CD8-positive, alpha-beta memory T cell (primary cell): Measurements from ENCODE around the gene FHIT. TPM values are rescaled to one million over a fixed set of nuclear protein-coding genes. Genes with fewer than 3 reads are reported as not detected.

Experiments used
- CTCF ChIA-PET: fragments of 350-600 bp; sonication (Branson Sonifier 250); formaldehyde crosslinking; loops from one replicate; lab custom pipeline; 2021; ENCODE audit warnings: antibody characterized with exemption; lab: Charles Lee
- POLR2A ChIA-PET: fragments of 350-600 bp; sonication (Branson Sonifier 250); formaldehyde crosslinking; loops from one replicate; lab custom pipeline; 2021; ENCODE audit warnings: antibody characterized with exemption; lab: Charles Lee
- DNase-seq, 5 donors: peaks; one replicate each; pipeline versions ENCODE4 v3.0.0 to v3.0.0-alpha.2; 2020 to 2022; ENCODE audit warnings: mixed read lengths in 1 of 5
- H3K27ac ChIP-seq: one replicate; pipeline ENCODE4 v1.7.0; 2013; ENCODE audit warnings: low read depth, mild to moderate bottlenecking, low read length, moderate library complexity
- H3K27me3 ChIP-seq: 2 replicates; pipeline ENCODE4 v1.7.0; 2013; ENCODE audit warnings: low read length, mild to moderate bottlenecking; ENCODE audit not compliant: insufficient read depth, poor library complexity, severe bottlenecking
- H3K36me3 ChIP-seq: 2 replicates; pipeline ENCODE4 v1.7.0; 2013; ENCODE audit warnings: mild to moderate bottlenecking, low read length, moderate library complexity; ENCODE audit not compliant: insufficient read depth
- H3K4me1 ChIP-seq: 2 replicates; pipeline ENCODE4 v1.7.0; 2013; ENCODE audit warnings: mild to moderate bottlenecking, low read length, moderate library complexity; ENCODE audit not compliant: insufficient read depth
- H3K4me3 ChIP-seq: 2 replicates; pipeline ENCODE4 v1.7.0; 2013; ENCODE audit warnings: mild to moderate bottlenecking, low read length
- H3K9me3 ChIP-seq: 2 replicates; pipeline ENCODE4 v1.7.0; 2013; ENCODE audit warnings: mild to moderate bottlenecking, low read length
- H3K27ac Mint-ChIP-seq, 8 donors: one replicate each; pipeline ENCODE4 v1.8.0; 2020 to 2021; ENCODE audit warnings: mixed read lengths in 8 of 8, mild to moderate bottlenecking in 6 of 8, inconsistent platforms in 3 of 8, moderate library complexity in 3 of 8
- H3K27me3 Mint-ChIP-seq, 2 donors: one replicate each; pipeline ENCODE4 v1.8.0; 2020 to 2021; ENCODE audit warnings: mixed read lengths in 2 of 2, mild to moderate bottlenecking in 1 of 2, moderate library complexity in 1 of 2
- H3K36me3 Mint-ChIP-seq, 3 donors: one replicate each; pipeline ENCODE4 v1.8.0; 2020 to 2021; ENCODE audit warnings: mixed read lengths in 3 of 3, inconsistent platforms in 1 of 3, mild to moderate bottlenecking in 1 of 3
- H3K4me1 Mint-ChIP-seq, 3 donors: one replicate each; pipeline ENCODE4 v1.8.0; 2020 to 2021; ENCODE audit warnings: mixed read lengths in 3 of 3, inconsistent platforms in 1 of 3, mild to moderate bottlenecking in 1 of 3
- H3K4me3 Mint-ChIP-seq, 7 donors: one replicate each; pipeline ENCODE4 v1.8.0; 2020 to 2021; ENCODE audit warnings: mixed read lengths in 7 of 7, mild to moderate bottlenecking in 6 of 7, moderate library complexity in 4 of 7, inconsistent platforms in 2 of 7
- H3K9me3 Mint-ChIP-seq, 5 donors: one replicate each; pipeline ENCODE4 v1.8.0; 2020 to 2022; ENCODE audit warnings: mixed read lengths in 5 of 5, mild to moderate bottlenecking in 3 of 5, moderate library complexity in 2 of 5, inconsistent platforms in 1 of 5
- polyA plus RNA-seq: library from polyadenylated mRNA; unstranded; fragments of 300-500 nt; fragmentation: Illumina TruSeq; gene quantifications from one replicate; pipeline ENCODE4 v1.2.3, GENCODE V29; 2021
- total RNA-seq, 2 experiments: library from RNA; stranded (reverse); gene quantifications; one replicate each; pipeline ENCODE4 v1.2.3, GENCODE V29; 2021

Gene FHIT
- total and polyA plus RNA-seq, 3 experiments from 2014 or later: 4.1 to 7.4 (median 4.2) TPM

DNA sequence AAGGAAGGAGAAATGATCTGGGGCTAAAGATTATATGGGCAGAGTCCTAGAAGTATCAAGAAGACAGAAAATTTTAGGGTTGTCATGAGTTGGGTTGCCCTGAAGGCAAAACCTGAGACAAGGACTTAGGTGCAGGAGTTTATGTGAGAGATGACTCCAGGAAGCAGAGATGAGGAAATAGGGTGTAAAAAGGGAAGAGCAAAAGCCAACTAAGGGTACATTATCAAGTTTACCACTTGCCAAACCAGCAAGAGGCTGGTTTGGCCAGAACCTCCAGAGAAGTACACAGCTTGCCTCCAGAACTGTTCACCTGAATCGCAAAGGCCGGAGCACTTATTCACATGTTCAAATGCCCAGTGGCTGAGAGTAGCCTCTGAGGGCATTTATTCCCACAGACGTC lies 116.7 kb downstream of the FHIT start:
- Mint-ChIP-seq H3K4me1 (no peaks in the 10 kb centered on the region), H3K36me3 (peaks cover 0 to 2% (median 0%) of the 10 kb centered on the region in 3 donors), H3K27me3 (no peaks in the 10 kb centered on the region), H3K9me3 (peaks cover 0 to 7% (median 3%) of the 10 kb centered on the region in 5 donors), H3K27ac (no peak overlapping the region), H3K4me3 (no peak overlapping the region)
- Histone ChIP-seq H3K27me3 (no peaks in the 10 kb centered on the region), H3K4me1 (no peaks in the 10 kb centered on the region), H3K36me3 (no peaks in the 10 kb centered on the region), H3K4me3 (no peak overlapping the region), H3K27ac (no peak overlapping the region), H3K9me3 (no peaks in the 10 kb centered on the region)
- CTCF ChIA-PET: no interaction called here
- POLR2A ChIA-PET: no interaction called here
- no peak for DNase-seq

- H3K4me1 ChIP-seq: no peaks in the 10 kb centered on the region
- H3K4me3 ChIP-seq: no peak overlapping the region
- Mint-ChIP-seq H3K9me3 (peaks cover 1 to 11% (median 4%) of the 10 kb centered on the region in 5 donors), H3K27me3 (no peaks in the 10 kb centered on the region), H3K27ac (no peak overlapping the region), H3K4me3 (no peak overlapping the region), H3K4me1 (no peaks in the 10 kb centered on the region), H3K36me3 (peaks cover 0 to 4% (median 2%) of the 10 kb centered on the region in 3 donors)
- H3K27me3 ChIP-seq: no peaks in the 10 kb centered on the region
- DNase-seq: no peak
- ChIA-PET CTCF (no interaction called here), POLR2A (no interaction called here)
- H3K9me3 ChIP-seq: no peaks in the 10 kb centered on the region
- no peak overlapping the region for H3K27ac ChIP-seq
- no peaks in the 10 kb centered on the region for H3K36me3 ChIP-seq
Observed at GRCh38 chr3:61132062-61132461, 119.2 kb downstream of the FHIT start.

DNA sequence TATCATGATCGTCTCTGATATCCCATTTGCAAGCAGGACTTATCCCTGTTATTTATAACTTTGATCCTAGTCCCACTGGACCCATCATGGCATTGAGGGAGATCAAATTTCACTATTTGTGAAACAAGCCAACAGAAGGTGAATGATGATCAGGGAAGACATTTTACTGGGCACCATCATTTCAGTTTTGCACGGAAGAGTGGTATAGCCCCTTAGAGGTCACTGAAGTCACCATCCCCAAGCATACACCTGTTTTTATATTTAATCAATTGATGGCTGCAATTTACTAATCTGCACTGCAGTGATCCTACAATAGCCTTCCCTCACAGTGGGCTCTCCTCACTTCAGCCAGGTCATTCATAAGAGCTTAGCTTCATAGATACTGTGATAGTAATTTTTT lies 132.4 kb downstream of the FHIT start:
- Histone ChIP-seq H3K9me3 (no peaks in the 10 kb centered on the region), H3K36me3 (no peaks in the 10 kb centered on the region), H3K27me3 (no peaks in the 10 kb centered on the region), H3K4me3 (no peak overlapping the region), H3K27ac (no peak overlapping the region), H3K4me1 (no peaks in the 10 kb centered on the region)
- peaks cover 0 to under 1% (median 0%) of the 10 kb centered on the region in 3 donors for H3K4me1 Mint-ChIP-seq
- ChIA-PET POLR2A (no interaction called here), CTCF (no interaction called here)
- no peak for DNase-seq
- H3K4me3 Mint-ChIP-seq: no peak overlapping the region
- H3K27me3 Mint-ChIP-seq: no peaks in the 10 kb centered on the region
- peaks cover 0 to 25% (median 4%) of the 10 kb centered on the region in 3 donors for H3K36me3 Mint-ChIP-seq
- H3K27ac Mint-ChIP-seq: no peak overlapping the region
- peaks cover 6 to 29% (median 17%) of the 10 kb centered on the region in 5 donors for H3K9me3 Mint-ChIP-seq

GRCh38 chr3:61117045-61117898 lies 134.0 kb downstream of the FHIT start:
- DNase-seq: no peak
- CTCF ChIA-PET: no interaction called here
- H3K27ac Mint-ChIP-seq: no peak overlapping the region

DNA sequence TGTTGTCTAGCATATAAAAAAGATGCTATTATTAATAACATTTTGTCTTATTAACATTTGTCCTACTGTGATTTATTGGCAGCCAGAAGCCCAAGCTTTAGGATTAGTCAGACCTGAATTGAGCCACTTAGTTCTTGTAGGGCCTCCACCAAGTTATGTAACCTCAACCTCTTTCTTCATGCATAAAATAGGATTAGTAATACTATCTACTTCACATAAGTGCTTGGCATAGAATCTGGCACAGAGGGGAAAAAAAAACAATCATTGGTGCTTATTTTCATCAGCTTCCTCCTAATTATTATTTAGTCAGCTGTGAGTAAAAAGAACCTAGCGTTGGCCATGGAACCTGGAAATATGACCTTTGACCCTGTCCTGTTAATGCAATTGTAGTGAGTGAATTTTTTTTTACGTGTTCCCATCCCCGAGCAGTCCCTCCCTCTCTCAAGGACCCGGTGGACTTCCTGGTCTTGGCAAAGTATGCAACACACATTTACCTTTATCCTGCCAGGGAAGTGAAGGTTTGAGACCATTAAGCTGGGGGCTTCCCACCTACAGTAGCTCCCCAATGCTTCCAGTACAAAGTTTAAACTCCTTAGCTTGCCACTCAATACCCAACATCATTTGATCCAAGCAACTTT lies 136.8 kb downstream of the FHIT start:
- Histone ChIP-seq H3K36me3 (no peaks in the 10 kb centered on the region), H3K4me3 (no peak overlapping the region), H3K4me1 (no peaks in the 10 kb centered on the region), H3K27me3 (no peaks in the 10 kb centered on the region), H3K9me3 (no peaks in the 10 kb centered on the region), H3K27ac (no peak overlapping the region)
- no peaks in the 10 kb centered on the region for H3K27me3 Mint-ChIP-seq
- ChIA-PET POLR2A (no interaction called here), CTCF (no interaction called here)
- peaks cover 0 to 14% (median 3%) of the 10 kb centered on the region in 5 donors for H3K9me3 Mint-ChIP-seq
- H3K4me1 Mint-ChIP-seq: peaks cover 0 to 13% (median 0%) of the 10 kb centered on the region in 3 donors
- no peak for DNase-seq
- H3K27ac Mint-ChIP-seq: no peak overlapping the region
- H3K4me3 Mint-ChIP-seq: no peak overlapping the region
- peaks cover 0 to 16% (median 0%) of the 10 kb centered on the region in 3 donors for H3K36me3 Mint-ChIP-seq

More at GRCh38 chr3:61117045-61117898, 134.0 kb downstream of the FHIT start:
- Mint-ChIP-seq H3K27me3 (no peaks in the 10 kb centered on the region), H3K4me1 (peaks cover 0 to 4% (median 0%) of the 10 kb centered on the region in 3 donors), H3K9me3 (peaks cover 0 to 18% (median 11%) of the 10 kb centered on the region in 5 donors), H3K4me3 (no peak overlapping the region), H3K36me3 (peaks cover 0 to 23% (median 2%) of the 10 kb centered on the region in 3 donors)
- no peaks in the 10 kb centered on the region for H3K36me3 ChIP-seq
- H3K27ac ChIP-seq: no peak overlapping the region
- no peaks in the 10 kb centered on the region for H3K27me3 ChIP-seq
- POLR2A ChIA-PET: no interaction called here
- H3K9me3 ChIP-seq: no peaks in the 10 kb centered on the region
- no peaks in the 10 kb centered on the region for H3K4me1 ChIP-seq
- H3K4me3 ChIP-seq: no peak overlapping the region

DNA sequence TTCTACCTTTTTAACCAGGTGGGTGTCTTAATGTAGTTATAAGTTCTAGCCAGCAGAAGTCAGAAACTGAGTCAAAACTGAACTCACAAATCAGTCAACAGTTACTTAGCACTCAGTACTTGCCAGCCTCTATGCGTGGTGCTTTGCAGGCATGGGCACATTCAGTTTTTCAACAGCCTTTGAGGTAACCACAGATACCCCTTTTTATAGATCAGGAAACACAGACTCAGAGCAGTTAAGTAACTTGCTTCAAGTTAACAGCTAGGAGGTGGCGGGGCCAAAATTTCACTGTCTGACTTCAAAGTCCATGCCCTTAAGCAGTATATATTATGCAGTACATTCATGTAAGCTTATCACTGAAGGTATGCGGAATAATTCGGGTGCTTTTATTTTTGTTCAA lies 139.4 kb downstream of the FHIT start:
- no peaks in the 10 kb centered on the region for H3K9me3 ChIP-seq
- no peak overlapping the region for H3K27ac Mint-ChIP-seq
- no peaks in the 10 kb centered on the region for H3K4me1 ChIP-seq
- H3K4me1 Mint-ChIP-seq: peaks cover 0 to 13% (median 0%) of the 10 kb centered on the region in 3 donors
- peaks cover 0 to 17% (median 0%) of the 10 kb centered on the region in 3 donors for H3K36me3 Mint-ChIP-seq
- POLR2A ChIA-PET: no interaction called here
- peaks cover 0 to 22% (median 3%) of the 10 kb centered on the region in 5 donors for H3K9me3 Mint-ChIP-seq
- H3K27me3 ChIP-seq: no peaks in the 10 kb centered on the region
- no peak overlapping the region for H3K27ac ChIP-seq
- no peak overlapping the region for H3K4me3 Mint-ChIP-seq
- H3K36me3 ChIP-seq: no peaks in the 10 kb centered on the region
- no peak overlapping the region for H3K4me3 ChIP-seq
- CTCF ChIA-PET: no interaction called here
- peaks cover 0 to 2% of the 10 kb centered on the region in 2 donors for H3K27me3 Mint-ChIP-seq
- no peak for DNase-seq

- no peaks in the 10 kb centered on the region for H3K9me3 ChIP-seq
- H3K27me3 ChIP-seq: no peaks in the 10 kb centered on the region
- peaks cover 0 to 17% (median 0%) of the 10 kb centered on the region in 3 donors for H3K36me3 Mint-ChIP-seq
- H3K4me1 Mint-ChIP-seq: peaks cover 0 to 13% (median 0%) of the 10 kb centered on the region in 3 donors
- no peak overlapping the region for H3K27ac ChIP-seq
- no peak for DNase-seq
- H3K27ac Mint-ChIP-seq: no peak overlapping the region
- no peaks in the 10 kb centered on the region for H3K36me3 ChIP-seq
- H3K4me1 ChIP-seq: no peaks in the 10 kb centered on the region
- no peak overlapping the region for H3K4me3 Mint-ChIP-seq
- POLR2A ChIA-PET: no interaction called here
- H3K4me3 ChIP-seq: no peak overlapping the region
- H3K27me3 Mint-ChIP-seq: peaks cover 0 to 2% of the 10 kb centered on the region in 2 donors
- CTCF ChIA-PET: no interaction called here
- peaks cover 0 to 26% (median 4%) of the 10 kb centered on the region in 5 donors for H3K9me3 Mint-ChIP-seq
Observed at GRCh38 chr3:61110576-61110975, 140.7 kb downstream of the FHIT start.
